Subcutaneous abdominal adipose tissue (tissue), 5 donors: ENCODE measurements around the gene BCAS3.

Experiments used
- H3K27ac ChIP-seq: one replicate; pipeline ENCODE4 v1.7.0; 2013; ENCODE audit warnings: low read depth, mild to moderate bottlenecking, inconsistent platforms, low read length, moderate library complexity
- H3K27me3 ChIP-seq, 5 donors: one replicate each; pipeline ENCODE4 v1.7.0; 2013; ENCODE audit warnings: low read length in 5 of 5, inconsistent platforms in 1 of 5; ENCODE audit not compliant: control insufficient read depth in 5 of 5, insufficient read depth in 4 of 5
- H3K36me3 ChIP-seq, 5 donors: one replicate each; pipeline ENCODE4 v1.7.0; 2013; ENCODE audit warnings: low read length in 5 of 5; ENCODE audit not compliant: control insufficient read depth in 5 of 5, insufficient read depth in 5 of 5
- H3K4me1 ChIP-seq, 5 donors: one replicate each; pipeline ENCODE4 v1.7.0; 2013; ENCODE audit warnings: low read length in 5 of 5, mild to moderate bottlenecking in 3 of 5, moderate library complexity in 1 of 5; ENCODE audit not compliant: control insufficient read depth in 5 of 5, insufficient read depth in 5 of 5
- H3K4me3 ChIP-seq, 5 donors: one replicate each; pipeline ENCODE4 v1.7.0; 2013; ENCODE audit warnings: low read length in 5 of 5, low read depth in 1 of 5
- H3K9ac ChIP-seq, 5 donors: one replicate each; pipeline ENCODE4 v1.7.0; 2013; ENCODE audit warnings: low read length in 5 of 5, mild to moderate bottlenecking in 4 of 5, moderate library complexity in 3 of 5
- H3K9me3 ChIP-seq, 5 donors: one replicate each; pipeline ENCODE4 v1.7.0; 2013; ENCODE audit warnings: low read length in 5 of 5; ENCODE audit not compliant: control insufficient read depth in 5 of 5
- donor health status: healthy.
- donor health status: healthy.
- donor health status: healthy.
- donor health status: healthy.
- donor health status: healthy.

BCAS3 gene

DNA sequence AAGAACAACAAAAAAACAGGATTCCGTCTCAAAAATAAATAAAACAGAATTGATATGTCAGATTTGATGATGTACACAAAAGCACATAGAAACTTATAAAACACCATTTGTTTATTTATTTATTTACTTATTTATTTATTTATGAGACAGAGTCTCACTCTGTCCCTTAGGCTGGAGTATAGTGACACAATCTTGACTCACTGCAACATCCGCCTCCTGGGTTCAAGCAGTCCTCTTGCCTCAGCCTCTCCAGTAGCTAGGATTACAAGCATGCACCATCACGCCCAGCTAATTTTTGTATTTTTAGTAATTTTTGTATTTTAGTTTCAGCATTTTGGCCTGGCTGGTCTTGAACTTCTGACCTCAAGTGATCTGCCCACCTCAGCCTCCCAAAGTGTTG, 21.4 kb downstream of the BCAS3 start:
- Histone ChIP-seq H3K27me3 (no peaks in the 10 kb centered on the region), H3K4me3 (no peak overlapping the region), H3K9ac (no peak overlapping the region), H3K27ac (no peak overlapping the region), H3K36me3 (peaks cover 0 to 16% (median 12%) of the 10 kb centered on the region in 5 donors), H3K4me1 (no peaks in the 10 kb centered on the region), H3K9me3 (no peaks in the 10 kb centered on the region)

DNA sequence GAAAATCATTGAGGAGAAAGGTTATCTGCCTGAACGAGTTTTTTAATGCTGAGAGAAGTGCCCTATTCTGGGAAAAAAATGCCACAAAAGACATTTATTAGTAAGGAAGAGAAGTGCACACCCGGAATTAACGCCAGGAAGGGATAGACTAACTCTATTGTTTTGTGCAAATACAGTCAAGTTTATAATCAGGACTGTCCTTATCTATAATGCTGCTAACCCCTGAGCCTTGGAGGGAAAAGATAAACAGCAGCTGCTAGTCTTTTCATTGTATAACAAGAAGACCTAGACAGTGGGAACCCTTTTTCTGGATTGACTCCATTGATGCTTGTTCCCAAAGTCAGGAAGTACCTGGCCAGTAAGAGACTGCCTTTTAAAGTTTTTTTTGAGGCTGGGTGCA, 26.5 kb downstream of the BCAS3 start:
- no peak overlapping the region for H3K27ac ChIP-seq
- H3K9me3 ChIP-seq = no peaks in the 10 kb centered on the region
- no peaks in the 10 kb centered on the region for H3K27me3 ChIP-seq
- no peak overlapping the region for H3K9ac ChIP-seq
- H3K36me3 ChIP-seq = peaks cover 0 to 9% (median 3%) of the 10 kb centered on the region in 5 donors
- H3K4me3 ChIP-seq = no peak overlapping the region
- H3K4me1 ChIP-seq = no peaks in the 10 kb centered on the region

DNA sequence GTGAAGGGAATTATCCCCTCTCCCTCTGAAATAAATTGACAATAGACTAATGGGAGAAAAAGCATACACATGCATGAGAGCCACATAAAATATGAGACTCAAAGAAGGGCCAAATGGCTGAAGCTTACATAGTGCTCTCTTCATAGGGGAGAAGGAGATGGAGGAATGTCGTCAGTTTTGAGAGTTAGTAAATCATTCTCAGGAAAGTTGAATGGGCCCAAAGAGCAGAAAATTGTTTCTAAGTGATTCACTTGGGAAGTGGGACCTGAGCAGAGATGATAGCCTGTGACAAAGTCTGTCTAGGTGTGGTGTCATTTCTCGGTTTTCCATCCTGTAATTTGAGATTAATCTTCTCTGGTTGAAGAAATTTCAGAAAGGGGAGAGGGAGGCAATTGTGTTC, 35.0 kb downstream of the BCAS3 start:
- H3K27me3 ChIP-seq = no peaks in the 10 kb centered on the region
- H3K36me3 ChIP-seq = peaks cover 6 to 19% (median 11%) of the 10 kb centered on the region in 5 donors
- H3K9me3 ChIP-seq = no peaks in the 10 kb centered on the region
- no peak overlapping the region for H3K4me3 ChIP-seq
- H3K27ac ChIP-seq = no peak overlapping the region
- H3K9ac ChIP-seq = no peak overlapping the region
- H3K4me1 ChIP-seq = no peaks in the 10 kb centered on the region

DNA sequence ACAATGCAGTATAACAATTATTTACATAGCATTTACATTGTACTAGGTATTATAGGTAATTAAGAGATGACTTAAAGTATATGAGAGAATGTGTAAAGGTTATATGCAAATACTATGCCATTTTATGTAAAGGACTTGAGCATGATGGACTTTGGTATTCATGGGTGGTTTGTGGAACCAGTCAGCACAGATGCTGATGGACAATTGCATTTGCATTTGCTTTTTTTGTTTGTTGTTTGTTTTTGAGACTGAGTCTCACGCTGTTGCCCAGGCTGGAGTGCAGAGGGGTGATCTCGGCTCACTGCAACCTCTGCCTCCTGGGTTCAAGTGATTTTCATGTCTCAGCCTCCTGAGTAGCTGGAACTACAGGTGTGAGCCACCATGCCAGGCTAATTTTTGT, 36.0 kb downstream of the BCAS3 start:
- no peak overlapping the region for H3K4me3 ChIP-seq
- no peaks in the 10 kb centered on the region for H3K4me1 ChIP-seq
- peaks cover 6 to 19% (median 11%) of the 10 kb centered on the region in 5 donors for H3K36me3 ChIP-seq
- no peaks in the 10 kb centered on the region for H3K27me3 ChIP-seq
- H3K9me3 ChIP-seq = no peaks in the 10 kb centered on the region
- H3K9ac ChIP-seq = no peak overlapping the region
- no peak overlapping the region for H3K27ac ChIP-seq

DNA sequence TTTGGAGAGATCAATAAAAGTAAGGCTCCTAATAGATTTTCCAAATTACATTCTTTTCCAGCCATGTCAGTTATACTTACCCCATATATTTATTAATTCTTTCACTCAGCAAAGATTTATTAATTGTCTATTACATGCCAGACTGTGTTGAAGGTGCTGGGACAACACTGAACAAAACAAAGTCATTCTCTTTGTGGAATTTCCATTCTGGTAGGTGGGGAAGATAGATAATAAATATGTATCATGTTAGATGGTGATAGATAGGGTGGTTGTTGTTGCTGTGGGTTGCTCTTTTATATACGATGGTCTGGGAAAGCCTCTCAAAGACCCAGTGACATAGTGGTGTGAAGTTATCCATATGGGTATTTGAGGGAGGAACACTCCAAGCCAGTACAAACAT, 39.1 kb downstream of the BCAS3 start:
- H3K27ac ChIP-seq = no peak overlapping the region
- H3K4me3 ChIP-seq = no peak overlapping the region
- no peaks in the 10 kb centered on the region for H3K27me3 ChIP-seq
- H3K4me1 ChIP-seq = no peaks in the 10 kb centered on the region
- no peaks in the 10 kb centered on the region for H3K9me3 ChIP-seq
- peaks cover 0 to 8% (median 0%) of the 10 kb centered on the region in 5 donors for H3K36me3 ChIP-seq
- H3K9ac ChIP-seq = no peak overlapping the region

DNA sequence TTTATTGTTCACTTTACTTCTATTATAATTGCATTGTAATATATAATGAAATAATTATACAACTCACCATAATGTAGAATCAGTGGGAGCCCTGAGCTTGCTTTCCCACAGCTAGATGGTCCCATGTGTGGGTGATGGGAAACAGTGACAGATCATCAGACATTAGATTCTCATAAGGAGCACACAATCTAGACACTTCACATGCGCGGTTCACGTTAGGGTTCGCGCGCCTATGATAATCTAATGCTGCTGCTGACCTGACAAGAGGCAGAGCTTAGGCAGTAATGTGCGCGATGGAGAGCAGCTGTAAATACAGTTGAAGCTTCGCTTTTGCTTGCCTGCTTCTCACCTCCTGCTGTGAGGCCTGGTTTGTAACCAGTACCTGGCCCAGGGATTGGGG, 40.2 kb downstream of the BCAS3 start:
- no peak overlapping the region for H3K9ac ChIP-seq
- H3K9me3 ChIP-seq = no peaks in the 10 kb centered on the region
- H3K36me3 ChIP-seq = peaks cover 0 to 3% (median 0%) of the 10 kb centered on the region in 5 donors
- no peak overlapping the region for H3K4me3 ChIP-seq
- no peaks in the 10 kb centered on the region for H3K27me3 ChIP-seq
- no peaks in the 10 kb centered on the region for H3K4me1 ChIP-seq
- H3K27ac ChIP-seq = no peak overlapping the region

DNA sequence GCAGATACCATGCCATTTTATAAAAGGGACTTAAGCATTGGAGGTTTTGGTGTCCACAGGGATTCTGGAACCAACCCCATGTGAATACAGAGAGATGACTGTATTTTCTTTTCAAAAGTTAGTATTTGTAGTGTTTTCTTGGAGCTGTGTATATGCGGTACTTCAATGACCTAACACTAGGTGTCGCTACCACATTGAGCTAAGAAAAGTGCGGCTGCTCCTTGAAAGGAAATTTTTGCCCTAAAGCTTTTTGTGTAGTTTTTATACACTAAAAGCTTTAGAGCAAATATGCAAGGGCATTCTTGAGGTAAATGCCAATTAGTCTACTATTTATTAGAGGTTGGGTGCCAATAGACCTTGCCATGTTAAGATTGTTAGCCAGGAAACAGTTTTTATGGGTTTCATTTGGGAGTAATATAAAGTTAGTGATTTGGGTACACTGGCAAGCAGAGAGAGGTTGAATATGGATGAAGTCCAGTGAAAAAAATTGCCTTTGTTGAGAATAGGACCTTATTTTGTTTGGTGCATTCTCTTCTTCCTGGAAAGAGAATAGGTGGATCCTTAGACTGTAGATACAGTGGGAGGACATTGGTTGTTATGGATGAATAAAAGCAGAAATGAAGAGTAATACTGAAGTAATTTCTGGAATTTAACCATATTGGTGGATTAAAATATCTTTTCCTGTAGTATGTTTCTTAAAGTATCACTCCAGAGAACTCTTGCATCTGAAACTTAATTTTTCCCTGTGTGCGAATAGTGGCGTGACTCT, 43.3 kb downstream of the BCAS3 start:
- H3K9ac ChIP-seq = no peak overlapping the region
- H3K4me1 ChIP-seq = no peaks in the 10 kb centered on the region
- no peaks in the 10 kb centered on the region for H3K9me3 ChIP-seq

DNA sequence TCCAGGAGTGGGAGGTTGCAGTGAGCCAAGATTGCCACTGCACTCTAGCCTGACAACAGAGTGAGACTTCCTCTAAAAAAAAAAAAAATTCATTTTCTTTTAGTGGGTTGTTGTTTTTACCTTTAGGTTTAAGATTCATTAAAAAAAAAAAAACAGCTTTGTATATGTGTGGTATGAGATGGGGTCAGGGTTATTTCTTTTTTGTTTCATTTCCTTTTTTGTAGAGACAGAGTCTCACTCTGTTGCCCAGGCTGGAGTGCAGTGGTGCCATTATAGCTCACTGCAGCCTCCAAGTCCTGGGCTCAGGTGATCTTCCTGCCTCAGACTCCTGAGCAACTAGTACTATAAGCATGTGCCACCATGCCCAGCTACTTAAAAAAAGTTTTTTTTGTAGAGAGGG, 47.0 kb downstream of the BCAS3 start:
- Histone ChIP-seq H3K27me3 (no peaks in the 10 kb centered on the region), H3K36me3 (peaks cover 0 to 1% (median 0%) of the 10 kb centered on the region in 5 donors), H3K9ac (no peak overlapping the region), H3K9me3 (no peaks in the 10 kb centered on the region), H3K27ac (no peak overlapping the region), H3K4me1 (peaks cover 0 to 1% (median under 1%) of the 10 kb centered on the region in 5 donors), H3K4me3 (no peak overlapping the region)

More for the DNA sequence above, 43.3 kb downstream of the BCAS3 start:
- H3K27me3 ChIP-seq = no peaks in the 10 kb centered on the region
- H3K4me3 ChIP-seq = no peak overlapping the region
- no peak overlapping the region for H3K27ac ChIP-seq
- peaks cover 0 to 3% (median 0%) of the 10 kb centered on the region in 5 donors for H3K36me3 ChIP-seq

DNA sequence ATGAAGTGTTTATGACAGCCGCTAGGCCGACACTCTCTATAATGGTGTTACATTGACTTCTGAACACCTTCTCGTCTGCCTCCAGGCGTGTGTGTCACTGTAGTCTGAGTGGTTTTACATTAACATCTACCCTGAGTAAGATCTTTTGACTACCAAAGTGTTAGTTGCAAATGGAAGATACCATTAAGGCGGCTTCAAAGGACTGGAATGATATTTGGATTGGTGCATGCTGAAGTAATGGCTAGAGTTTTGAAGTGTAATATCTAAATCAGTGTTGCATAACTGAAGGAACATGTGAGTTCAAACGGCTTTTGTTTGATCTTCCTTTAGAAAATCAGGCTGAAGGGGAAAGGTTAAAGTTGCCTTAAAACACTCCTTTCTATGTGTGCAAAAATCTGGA, 52.2 kb downstream of the BCAS3 start:
- H3K4me1 ChIP-seq = peaks cover 0 to 9% (median 7%) of the 10 kb centered on the region in 5 donors
- no peaks in the 10 kb centered on the region for H3K36me3 ChIP-seq
- H3K4me3 ChIP-seq = no peak overlapping the region
- no peak overlapping the region for H3K9ac ChIP-seq
- H3K27me3 ChIP-seq = no peaks in the 10 kb centered on the region
- H3K9me3 ChIP-seq = no peaks in the 10 kb centered on the region
- no peak overlapping the region for H3K27ac ChIP-seq

DNA sequence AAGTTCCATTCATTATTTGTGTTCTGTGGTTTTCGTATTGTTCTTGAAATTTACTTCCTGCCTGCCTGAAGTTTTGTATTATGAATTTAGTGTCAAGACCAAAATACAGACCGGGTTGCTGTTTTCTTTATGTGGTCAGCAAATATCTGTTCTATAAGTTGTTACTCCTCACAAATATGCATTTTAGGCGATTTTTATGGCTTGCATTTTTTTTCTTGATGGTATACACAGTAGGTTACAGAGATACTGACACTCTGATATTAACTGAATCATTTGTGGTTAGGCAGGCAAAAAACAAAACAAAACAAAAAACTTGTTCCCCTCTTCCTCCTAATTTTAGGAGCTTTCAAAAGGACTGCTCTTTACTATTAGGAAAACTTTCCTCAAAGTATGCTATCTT, 52.6 kb downstream of the BCAS3 start:
- Histone ChIP-seq H3K27me3 (no peaks in the 10 kb centered on the region), H3K27ac (no peak overlapping the region), H3K4me1 (peaks cover 0 to 9% (median 7%) of the 10 kb centered on the region in 5 donors), H3K4me3 (no peak overlapping the region), H3K9me3 (no peaks in the 10 kb centered on the region), H3K9ac (peak overlapping the region in 1 of 5 donors; percentile 0), H3K36me3 (no peaks in the 10 kb centered on the region)
